SK-N-SH treated with all-trans-retinoic acid at 6 μM for 48 hours (cell line): ENCODE results near the gene PPARGC1A.

ENCODE experiments used
- ATAC-seq: fragments of 200-7000 bp; cut with Tn5 transposase; 3 replicates; pipeline ENCODE4 v1.9.1; 2020; ENCODE audit warnings: mild to moderate bottlenecking, moderate library complexity
- ARNTL ChIP-seq: fragments of 450-650 bp; formaldehyde crosslinking; IDR thresholded peaks from 2 replicates; pipeline ENCODE4 v1.5.0; 2020; ENCODE audit warnings: low read depth, mild to moderate bottlenecking, moderate library complexity, borderline replicate concordance
- BACH2 ChIP-seq: fragments of 250-450 bp; sonication (Bioruptor Pico); IDR thresholded peaks from 2 replicates; pipeline ENCODE4 v1.9.0; 2021; ENCODE audit warnings: mild to moderate bottlenecking, borderline replicate concordance
- CREB5 ChIP-seq: fragments of 250-450 bp; sonication (Bioruptor Pico); IDR thresholded peaks from 2 replicates; pipeline ENCODE4 v1.5.1; 2020; ENCODE audit warnings: low read depth, mild to moderate bottlenecking, moderate library complexity
- CSDC2 ChIP-seq: fragments of 250-450 bp; sonication (Bioruptor Pico); IDR thresholded peaks from 2 replicates; pipeline ENCODE4 v1.5.0; 2020; ENCODE audit warnings: mild to moderate bottlenecking, moderate library complexity
- ESRRG ChIP-seq: fragments of 250-450 bp; sonication (Bioruptor Pico); IDR thresholded peaks from 2 replicates; pipeline ENCODE4 v1.6.1; 2021; ENCODE audit warnings: mild to moderate bottlenecking
- GLIS3 ChIP-seq: fragments of 250-450 bp; sonication (Bioruptor Pico); IDR thresholded peaks from 2 replicates; pipeline ENCODE4 v1.5.0; 2020; ENCODE audit warnings: mild to moderate bottlenecking, moderate library complexity
- ISL1 ChIP-seq: fragments of 250-450 bp; sonication (Bioruptor Pico); IDR thresholded peaks from 2 replicates; pipeline ENCODE4 v2.1.2; 2022; ENCODE audit warnings: mild to moderate bottlenecking, moderate library complexity
- OSR1 ChIP-seq: fragments of 250-450 bp; sonication (Bioruptor Pico); IDR thresholded peaks from 2 replicates; pipeline ENCODE4 v1.8.0; 2022; ENCODE audit warnings: moderate library complexity, mild to moderate bottlenecking, inconsistent platforms
- PPARA ChIP-seq: fragments of 250-450 bp; sonication (Bioruptor Pico); IDR thresholded peaks from 2 replicates; pipeline ENCODE4 v1.5.0; 2020; ENCODE audit warnings: mild to moderate bottlenecking, borderline replicate concordance
- RARB ChIP-seq: fragments of 250-450 bp; sonication (Bioruptor Pico); IDR thresholded peaks from 2 replicates; pipeline ENCODE4 v1.8.0; 2021; ENCODE audit warnings: mild to moderate bottlenecking, moderate library complexity
- SNAI2 ChIP-seq: fragments of 250-450 bp; sonication (Bioruptor Pico); IDR thresholded peaks from 2 replicates; pipeline ENCODE4 v1.5.0; 2020; ENCODE audit warnings: mild to moderate bottlenecking, moderate library complexity
- TCF4 ChIP-seq: fragments of 250-450 bp; sonication (Bioruptor Pico); IDR thresholded peaks from 2 replicates; pipeline ENCODE4 v1.8.0; 2021; ENCODE audit warnings: mild to moderate bottlenecking, moderate library complexity, borderline replicate concordance
- TOX ChIP-seq: fragments of 250-450 bp; sonication (Bioruptor Pico); IDR thresholded peaks from 2 replicates; pipeline ENCODE4 v1.8.0; 2021; ENCODE audit warnings: mild to moderate bottlenecking, moderate library complexity, borderline replicate concordance
- ZC3H10 ChIP-seq: fragments of 250-450 bp; sonication (Bioruptor Pico); IDR thresholded peaks from 2 replicates; pipeline ENCODE4 v1.5.1; 2021; ENCODE audit warnings: mild to moderate bottlenecking, moderate library complexity
- ZFP3 ChIP-seq: fragments of 250-450 bp; sonication (Bioruptor Pico); IDR thresholded peaks from 2 replicates; pipeline ENCODE4 v1.5.0; 2020; ENCODE audit warnings: mild to moderate bottlenecking, moderate library complexity
- ZFP30 ChIP-seq: fragments of 450-650 bp; formaldehyde crosslinking; IDR thresholded peaks from 2 replicates; pipeline ENCODE4 v1.5.0; 2022; ENCODE audit warnings: mild to moderate bottlenecking, moderate library complexity
- ZNF565 ChIP-seq: fragments of 450-650 bp; formaldehyde crosslinking; conservative IDR thresholded peaks from 2 replicates; pipeline ENCODE4 v1.5.0; 2020; ENCODE audit warnings: low read depth, mild to moderate bottlenecking, moderate library complexity
- ZNF70 ChIP-seq: fragments of 450-650 bp; formaldehyde crosslinking; IDR thresholded peaks from 2 replicates; pipeline ENCODE4 v1.5.0; 2020; ENCODE audit warnings: mild to moderate bottlenecking, moderate library complexity
- ZNF8 ChIP-seq: fragments of 450-650 bp; formaldehyde crosslinking; IDR thresholded peaks from 2 replicates; pipeline ENCODE4 v1.5.0; 2020; ENCODE audit warnings: mild to moderate bottlenecking, moderate library complexity
- TF ChIP-seq, protein P1 (sequence below): fragments of 250-450 bp; sonication (Bioruptor Pico); IDR thresholded peaks from 2 replicates; pipeline ENCODE4 v1.5.0; 2020; ENCODE audit warnings: mild to moderate bottlenecking, moderate library complexity
- TF ChIP-seq, protein P2 (sequence below): fragments of 250-450 bp; sonication (Bioruptor Pico); IDR thresholded peaks from 2 replicates; pipeline ENCODE4 v1.5.1; 2021; ENCODE audit warnings: mild to moderate bottlenecking, moderate library complexity
- TF ChIP-seq, protein P3 (sequence below): fragments of 250-450 bp; sonication (Bioruptor Pico); IDR thresholded peaks from 2 replicates; pipeline ENCODE4 v1.8.0; 2020; ENCODE audit warnings: mild to moderate bottlenecking, moderate library complexity, borderline replicate concordance

PPARGC1A gene

DNA sequence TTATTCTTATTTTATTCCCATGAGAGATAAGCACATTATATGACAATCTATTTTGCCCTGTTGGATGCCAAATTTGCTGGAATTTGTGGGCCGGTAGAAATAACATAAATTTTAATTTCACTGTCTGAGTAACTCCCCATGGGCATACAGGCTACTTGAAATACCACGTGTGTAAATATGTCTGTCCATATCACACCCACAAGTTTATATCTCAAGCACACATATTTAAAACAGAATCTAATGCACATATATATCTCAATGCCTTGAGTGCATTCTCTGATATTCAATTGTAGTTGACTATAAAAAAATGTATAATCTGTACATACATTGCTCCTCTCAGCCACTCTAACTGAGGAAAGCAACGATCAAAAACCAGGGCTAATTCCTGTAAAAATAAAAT is 51.2 kb downstream of the PPARGC1A start (continued):
- TF ChIP-seq ESRRG (CRISPR knock-in tag) = no peak
- TF ChIP-seq SNAI2 (CRISPR knock-in tag) = no peak
- TF ChIP-seq TOX = no peak
- no peak for TF ChIP-seq ZNF70 (CRISPR knock-in tag)
- no peak for TF ChIP-seq TCF4
- TF ChIP-seq ISL1 (CRISPR knock-in tag) = no peak
- TF ChIP-seq ARNTL (CRISPR knock-in tag) = no peak

- no peak for TF ChIP-seq BACH2
- TF ChIP-seq, protein P1, sequence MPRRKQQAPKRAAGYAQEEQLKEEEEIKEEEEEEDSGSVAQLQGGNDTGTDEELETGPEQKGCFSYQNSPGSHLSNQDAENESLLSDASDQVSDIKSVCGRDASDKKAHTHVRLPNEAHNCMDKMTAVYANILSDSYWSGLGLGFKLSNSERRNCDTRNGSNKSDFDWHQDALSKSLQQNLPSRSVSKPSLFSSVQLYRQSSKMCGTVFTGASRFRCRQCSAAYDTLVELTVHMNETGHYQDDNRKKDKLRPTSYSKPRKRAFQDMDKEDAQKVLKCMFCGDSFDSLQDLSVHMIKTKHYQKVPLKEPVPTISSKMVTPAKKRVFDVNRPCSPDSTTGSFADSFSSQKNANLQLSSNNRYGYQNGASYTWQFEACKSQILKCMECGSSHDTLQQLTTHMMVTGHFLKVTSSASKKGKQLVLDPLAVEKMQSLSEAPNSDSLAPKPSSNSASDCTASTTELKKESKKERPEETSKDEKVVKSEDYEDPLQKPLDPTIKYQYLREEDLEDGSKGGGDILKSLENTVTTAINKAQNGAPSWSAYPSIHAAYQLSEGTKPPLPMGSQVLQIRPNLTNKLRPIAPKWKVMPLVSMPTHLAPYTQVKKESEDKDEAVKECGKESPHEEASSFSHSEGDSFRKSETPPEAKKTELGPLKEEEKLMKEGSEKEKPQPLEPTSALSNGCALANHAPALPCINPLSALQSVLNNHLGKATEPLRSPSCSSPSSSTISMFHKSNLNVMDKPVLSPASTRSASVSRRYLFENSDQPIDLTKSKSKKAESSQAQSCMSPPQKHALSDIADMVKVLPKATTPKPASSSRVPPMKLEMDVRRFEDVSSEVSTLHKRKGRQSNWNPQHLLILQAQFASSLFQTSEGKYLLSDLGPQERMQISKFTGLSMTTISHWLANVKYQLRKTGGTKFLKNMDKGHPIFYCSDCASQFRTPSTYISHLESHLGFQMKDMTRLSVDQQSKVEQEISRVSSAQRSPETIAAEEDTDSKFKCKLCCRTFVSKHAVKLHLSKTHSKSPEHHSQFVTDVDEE (CRISPR knock-in tag) = no peak
- TF ChIP-seq ESRRG (CRISPR knock-in tag) = no peak
- TF ChIP-seq TCF4 = no peak
- no peak for TF ChIP-seq ISL1 (CRISPR knock-in tag)
- no peak for TF ChIP-seq RARB (CRISPR knock-in tag)
- TF ChIP-seq GLIS3 (CRISPR knock-in tag) = no peak
- ATAC-seq = no peak
Observed at GRCh38 chr4:23838131-23838530, 51.7 kb downstream of the PPARGC1A start.

DNA sequence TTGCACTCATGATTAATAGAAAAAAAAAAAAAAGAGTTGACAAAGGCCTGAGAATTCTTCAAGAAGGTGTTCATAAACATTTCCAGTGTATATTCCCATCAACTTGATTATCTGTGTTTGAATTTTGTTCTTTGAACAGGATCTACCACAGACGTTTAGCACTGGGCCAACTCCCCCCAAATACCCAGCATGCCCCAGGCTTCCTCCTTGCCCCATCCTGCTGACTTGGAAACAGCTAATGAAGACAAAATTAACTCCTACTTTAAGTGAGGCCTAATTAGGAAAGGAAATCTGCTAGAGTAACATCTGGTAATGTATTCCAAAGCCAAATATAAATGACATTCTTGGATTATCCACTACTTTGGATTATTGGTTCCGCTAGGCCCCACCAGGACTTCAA is 52.5 kb downstream of the PPARGC1A start:
- TF ChIP-seq TOX = no peak
- no peak for TF ChIP-seq RARB (CRISPR knock-in tag)
- no peak for TF ChIP-seq ISL1 (CRISPR knock-in tag)
- no peak for TF ChIP-seq ESRRG (CRISPR knock-in tag)
- TF ChIP-seq ARNTL (CRISPR knock-in tag) = no peak
- TF ChIP-seq ZNF70 (CRISPR knock-in tag) = no peak
- no peak for TF ChIP-seq TCF4
- TF ChIP-seq ZFP30 = no peak
- ATAC-seq = no peak

GRCh38 chr4:23835774-23836478 is 53.9 kb downstream of the PPARGC1A start:
- TF ChIP-seq ZNF565 (CRISPR knock-in tag) = no peak
- no peak for TF ChIP-seq RARB (CRISPR knock-in tag)
- no peak for TF ChIP-seq BACH2
- TF ChIP-seq OSR1 = no peak
- TF ChIP-seq ZC3H10 (CRISPR knock-in tag) = no peak
- TF ChIP-seq TCF4 = no peak
- TF ChIP-seq SNAI2 (CRISPR knock-in tag) = no peak
- TF ChIP-seq ISL1 (CRISPR knock-in tag) = no peak
- no peak for TF ChIP-seq TOX
- no peak for TF ChIP-seq GLIS3 (CRISPR knock-in tag)
- TF ChIP-seq ARNTL (CRISPR knock-in tag) = no peak
- no peak for TF ChIP-seq ZNF70 (CRISPR knock-in tag)
- TF ChIP-seq, protein P2, sequence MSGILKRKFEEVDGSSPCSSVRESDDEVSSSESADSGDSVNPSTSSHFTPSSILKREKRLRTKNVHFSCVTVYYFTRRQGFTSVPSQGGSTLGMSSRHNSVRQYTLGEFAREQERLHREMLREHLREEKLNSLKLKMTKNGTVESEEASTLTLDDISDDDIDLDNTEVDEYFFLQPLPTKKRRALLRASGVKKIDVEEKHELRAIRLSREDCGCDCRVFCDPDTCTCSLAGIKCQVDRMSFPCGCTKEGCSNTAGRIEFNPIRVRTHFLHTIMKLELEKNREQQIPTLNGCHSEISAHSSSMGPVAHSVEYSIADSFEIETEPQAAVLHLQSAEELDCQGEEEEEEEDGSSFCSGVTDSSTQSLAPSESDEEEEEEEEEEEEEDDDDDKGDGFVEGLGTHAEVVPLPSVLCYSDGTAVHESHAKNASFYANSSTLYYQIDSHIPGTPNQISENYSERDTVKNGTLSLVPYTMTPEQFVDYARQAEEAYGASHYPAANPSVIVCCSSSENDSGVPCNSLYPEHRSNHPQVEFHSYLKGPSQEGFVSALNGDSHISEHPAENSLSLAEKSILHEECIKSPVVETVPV (CRISPR knock-in tag) = no peak
- no peak for ATAC-seq

- TF ChIP-seq OSR1 (no peak), RARB (CRISPR knock-in tag) (no peak), PPARA (CRISPR knock-in tag) (no peak), ISL1 (CRISPR knock-in tag) (no peak), SNAI2 (CRISPR knock-in tag) (no peak), BACH2 (no peak)
- ATAC-seq = no peak
Observed at GRCh38 chr4:23828779-23829178, 61.1 kb downstream of the PPARGC1A start.

DNA sequence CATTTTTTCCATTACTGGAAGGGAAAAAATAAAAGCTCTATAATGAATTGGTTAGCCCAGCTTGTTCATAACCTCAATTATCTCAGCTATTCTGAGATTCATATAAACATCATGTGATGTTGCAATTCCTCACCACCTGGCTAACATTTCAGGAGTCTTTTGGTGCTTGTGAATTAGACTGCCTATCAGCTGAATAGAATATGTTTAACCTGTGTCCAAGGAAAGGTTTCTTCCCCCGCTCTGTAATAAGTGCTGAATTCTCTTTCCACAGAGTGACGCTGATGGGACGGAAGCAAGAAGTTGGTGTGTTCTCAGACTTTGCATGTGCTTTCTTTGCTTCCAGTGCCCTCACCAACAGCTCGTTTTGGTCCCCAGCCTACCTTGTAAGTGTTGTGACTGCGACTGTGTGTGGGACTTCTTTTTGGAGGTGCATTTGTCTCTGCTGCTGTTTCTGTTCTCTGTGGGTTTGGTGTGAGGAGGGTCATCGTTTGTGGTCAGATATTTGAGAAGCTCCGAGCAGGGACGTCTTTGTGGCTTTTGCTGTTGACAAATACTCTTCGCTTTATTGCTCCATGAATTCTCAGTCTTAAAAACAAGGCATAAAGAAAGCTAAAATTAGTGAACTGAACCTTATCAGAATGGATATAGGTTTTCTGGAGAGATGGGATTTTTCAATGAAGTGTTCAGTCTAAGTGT is 61.7 kb downstream of the PPARGC1A start:
- ATAC-seq = no peak
- TF ChIP-seq OSR1 (no peak), BACH2 (no peak), ZNF565 (CRISPR knock-in tag) (no peak), ZC3H10 (CRISPR knock-in tag) (no peak), ZNF8 (CRISPR knock-in tag) (no peak), CSDC2 (CRISPR knock-in tag) (no peak), TCF4 (no peak), ZFP3 (no peak), ARNTL (CRISPR knock-in tag) (no peak), ZFP30 (no peak), RARB (CRISPR knock-in tag) (no peak), SNAI2 (CRISPR knock-in tag) (no peak), ISL1 (CRISPR knock-in tag) (no peak), CREB5 (no peak)
- TF ChIP-seq, protein P3, sequence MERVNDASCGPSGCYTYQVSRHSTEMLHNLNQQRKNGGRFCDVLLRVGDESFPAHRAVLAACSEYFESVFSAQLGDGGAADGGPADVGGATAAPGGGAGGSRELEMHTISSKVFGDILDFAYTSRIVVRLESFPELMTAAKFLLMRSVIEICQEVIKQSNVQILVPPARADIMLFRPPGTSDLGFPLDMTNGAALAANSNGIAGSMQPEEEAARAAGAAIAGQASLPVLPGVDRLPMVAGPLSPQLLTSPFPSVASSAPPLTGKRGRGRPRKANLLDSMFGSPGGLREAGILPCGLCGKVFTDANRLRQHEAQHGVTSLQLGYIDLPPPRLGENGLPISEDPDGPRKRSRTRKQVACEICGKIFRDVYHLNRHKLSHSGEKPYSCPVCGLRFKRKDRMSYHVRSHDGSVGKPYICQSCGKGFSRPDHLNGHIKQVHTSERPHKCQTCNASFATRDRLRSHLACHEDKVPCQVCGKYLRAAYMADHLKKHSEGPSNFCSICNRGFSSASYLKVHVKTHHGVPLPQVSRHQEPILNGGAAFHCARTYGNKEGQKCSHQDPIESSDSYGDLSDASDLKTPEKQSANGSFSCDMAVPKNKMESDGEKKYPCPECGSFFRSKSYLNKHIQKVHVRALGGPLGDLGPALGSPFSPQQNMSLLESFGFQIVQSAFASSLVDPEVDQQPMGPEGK (CRISPR knock-in tag) = no peak
